Smooth muscle cell (in vitro differentiated cells): ENCODE results near the gene SPO11. TPM values are rescaled to one million over a fixed set of nuclear protein-coding genes. Genes with fewer than 3 reads are reported as not detected.

ENCODE experiments used
- DNase-seq: peaks from one replicate; lab custom pipeline; 2025; ENCODE audit not compliant: unreplicated experiment; lab: John Stamatoyannopoulos, UW
- H2AFZ ChIP-seq: fragments of 200-600 bp; sonication (generic); 2 replicates; pipeline ENCODE4 v1.6.0; 2016; ENCODE audit warnings: antibody characterized with exemption, low read depth, mild to moderate bottlenecking
- H3F3A ChIP-seq: fragments of 200-600 bp; sonication (generic); 2 replicates; pipeline ENCODE4 v1.6.0; 2017; ENCODE audit warnings: antibody characterized with exemption, low read depth
- H3K27ac ChIP-seq: fragments of 200-600 bp; sonication (generic); 2 replicates; pipeline ENCODE4 v1.5.1; 2016; ENCODE audit warnings: low read depth, mild to moderate bottlenecking
- H3K27me3 ChIP-seq: fragments of 200-600 bp; sonication (generic); 2 replicates; pipeline ENCODE4 v1.6.1; 2016; ENCODE audit warnings: low read depth, mild to moderate bottlenecking
- H3K36me3 ChIP-seq: fragments of 200-600 bp; sonication (generic); 2 replicates; pipeline ENCODE4 v1.5.1; 2016; ENCODE audit warnings: low read depth
- H3K4me1 ChIP-seq: fragments of 200-600 bp; sonication (generic); 2 replicates; pipeline ENCODE4 v1.5.1; 2016; ENCODE audit warnings: low read depth
- H3K4me2 ChIP-seq: fragments of 200-600 bp; sonication (generic); 2 replicates; pipeline ENCODE4 v1.6.0; 2016; ENCODE audit warnings: mild to moderate bottlenecking
- H3K4me3 ChIP-seq: fragments of 200-600 bp; sonication (generic); 2 replicates; pipeline ENCODE4 v1.5.1; 2016; ENCODE audit warnings: mild to moderate bottlenecking
- H3K79me2 ChIP-seq: fragments of 200-600 bp; sonication (generic); 2 replicates; pipeline ENCODE4 v1.6.0; 2016; ENCODE audit warnings: low read depth, mild to moderate bottlenecking
- H3K9ac ChIP-seq: fragments of 200-600 bp; sonication (generic); 2 replicates; pipeline ENCODE4 v1.6.0; 2016; ENCODE audit warnings: low read depth
- H3K9me3 ChIP-seq: fragments of 200-600 bp; sonication (generic); replicated peaks from 2 replicates; pipeline ENCODE4 v1.5.1; 2016; ENCODE audit warnings: low read depth
- H4K20me1 ChIP-seq: fragments of 200-600 bp; sonication (generic); 2 replicates; pipeline ENCODE4 v1.6.0; 2016; ENCODE audit warnings: low read depth
- WGBS: methylation state at CpG from one replicate; pipeline ENCODE4 v1.1.7; 2016; ENCODE audit warnings: low lambda C conversion rate; 5-methylcytosine and 5-hydroxymethylcytosine counted together
- microRNA-seq: library from miRNA; unstranded; fragments of <30 nt; microRNA quantifications from one replicate; pipeline ENCODE4, GENCODE V29; 2016; ENCODE audit warnings: borderline number of aligned reads
- polyA plus RNA-seq: library from polyadenylated mRNA; unstranded; fragments of >200 nt; fragmentation: Nextera tagmentation; extraction: Ambion mirVana; gene quantifications from 2 replicates; pipeline ENCODE4 v1.2.1, GENCODE V29; 2016
- small RNA-seq: library from RNA; depleted of rRNA; stranded (forward); fragments of <200 nt; gene quantifications from one replicate; pipeline ENCODE3, GENCODE V24; 2014
- total RNA-seq: library from RNA; depleted of rRNA; stranded (reverse); fragments of >200 nt; gene quantifications from 2 replicates; pipeline ENCODE4 v1.2.3, GENCODE V29; 2014
- TF ChIP-seq, protein P1 (sequence below): fragments of 200-600 bp; sonication (generic); IDR thresholded peaks from 2 replicates; pipeline ENCODE4 v1.5.1; 2017; ENCODE audit warnings: borderline replicate concordance, mild to moderate bottlenecking, antibody characterized with exemption; ENCODE audit not compliant: insufficient read depth, poor library complexity, severe bottlenecking

The SPO11 gene
- total and polyA plus RNA-seq, 2 experiments from 2014 or later: not detected

DNA sequence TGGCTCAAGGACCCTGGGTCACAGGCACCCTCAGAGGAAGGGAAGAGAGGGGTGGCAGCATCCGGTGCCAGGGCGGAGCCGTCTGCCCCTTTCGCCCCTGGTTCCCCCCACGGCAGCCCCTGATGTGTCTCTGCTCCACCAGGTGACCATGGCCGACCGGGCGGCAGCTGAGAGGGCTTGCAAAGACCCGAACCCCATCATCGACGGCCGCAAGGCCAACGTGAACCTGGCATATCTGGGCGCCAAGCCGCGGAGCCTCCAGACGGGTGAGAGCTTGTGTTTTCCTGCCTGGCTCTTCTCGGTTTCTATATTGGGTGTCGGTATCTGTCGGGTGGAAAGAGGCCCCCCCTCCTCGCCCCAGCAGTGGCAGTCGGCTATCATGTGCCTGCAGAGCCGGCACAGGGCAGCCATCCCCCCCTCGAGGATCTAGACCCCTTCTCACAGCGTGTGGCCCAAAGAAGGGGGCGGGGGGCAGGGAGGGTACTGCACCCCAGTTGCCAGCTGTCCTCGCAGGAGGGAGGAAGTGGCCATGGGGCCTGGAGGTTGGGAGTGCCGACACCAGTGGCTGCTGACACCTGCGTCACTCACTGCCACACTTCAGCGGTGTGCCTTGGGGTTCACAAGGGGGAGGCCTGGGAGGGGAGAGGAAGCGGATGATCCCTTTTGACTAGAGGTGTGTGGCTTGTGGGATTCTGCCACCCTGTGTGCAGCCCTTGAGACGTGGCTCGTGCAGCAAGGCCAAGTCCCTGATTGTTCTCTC lies 63.1 kb downstream of the SPO11 start:
- no peak overlapping the region for H3K9ac ChIP-seq
- H3K4me3 ChIP-seq: peak overlapping the region; percentile 58
- H3K4me2 ChIP-seq: peak overlapping the region; percentile 91
- H3K9me3 ChIP-seq: no peaks in the 10 kb centered on the region
- H3K27me3 ChIP-seq: no peaks in the 10 kb centered on the region
- H4K20me1 ChIP-seq: peaks cover 8% of the 10 kb centered on the region
- H3K36me3 ChIP-seq: no peaks in the 10 kb centered on the region
- TF ChIP-seq, protein P1, sequence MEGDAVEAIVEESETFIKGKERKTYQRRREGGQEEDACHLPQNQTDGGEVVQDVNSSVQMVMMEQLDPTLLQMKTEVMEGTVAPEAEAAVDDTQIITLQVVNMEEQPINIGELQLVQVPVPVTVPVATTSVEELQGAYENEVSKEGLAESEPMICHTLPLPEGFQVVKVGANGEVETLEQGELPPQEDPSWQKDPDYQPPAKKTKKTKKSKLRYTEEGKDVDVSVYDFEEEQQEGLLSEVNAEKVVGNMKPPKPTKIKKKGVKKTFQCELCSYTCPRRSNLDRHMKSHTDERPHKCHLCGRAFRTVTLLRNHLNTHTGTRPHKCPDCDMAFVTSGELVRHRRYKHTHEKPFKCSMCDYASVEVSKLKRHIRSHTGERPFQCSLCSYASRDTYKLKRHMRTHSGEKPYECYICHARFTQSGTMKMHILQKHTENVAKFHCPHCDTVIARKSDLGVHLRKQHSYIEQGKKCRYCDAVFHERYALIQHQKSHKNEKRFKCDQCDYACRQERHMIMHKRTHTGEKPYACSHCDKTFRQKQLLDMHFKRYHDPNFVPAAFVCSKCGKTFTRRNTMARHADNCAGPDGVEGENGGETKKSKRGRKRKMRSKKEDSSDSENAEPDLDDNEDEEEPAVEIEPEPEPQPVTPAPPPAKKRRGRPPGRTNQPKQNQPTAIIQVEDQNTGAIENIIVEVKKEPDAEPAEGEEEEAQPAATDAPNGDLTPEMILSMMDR: no peak
- DNase-seq: no peak
- 78% methylated on average over 33 of the region's 33 CpGs for WGBS
- H3K79me2 ChIP-seq: no peaks in the 10 kb centered on the region
- no peak overlapping the region for H2AFZ ChIP-seq
- H3K4me1 ChIP-seq: peaks cover 18% of the 10 kb centered on the region
- no peak overlapping the region for H3K27ac ChIP-seq
- no peaks in the 10 kb centered on the region for H3F3A ChIP-seq

Small RNA genes within 50 kb of the gene (microRNA-seq; reads per million reads assigned to microRNA genes)
- not detected for gene MIR4325

Small RNA genes within 50 kb of the gene (small RNA-seq; reads per million reads assigned to genes)
- gene MIR4325: not detected
- not detected for gene RF00019
- gene RPL39P39: not detected

Other genes starting within 250 kb of the SPO11 start
- gene BMP7, start 63.2 kb upstream of the SPO11 start, total RNA-seq: 18.1 and 19.0 TPM in 2 replicates
- 28.3 and 37.3 TPM in 2 replicates for gene BMP7, start 63.2 kb upstream of the SPO11 start, polyA plus RNA-seq
- gene RAE1, start 21.5 kb downstream of the SPO11 start, total RNA-seq: 34.9 and 35.6 TPM in 2 replicates
- 53.5 and 61.7 TPM in 2 replicates for gene RAE1, start 21.5 kb downstream of the SPO11 start, polyA plus RNA-seq
- 12.7 and 15.2 TPM in 2 replicates for gene RBM38, start 61.6 kb downstream of the SPO11 start, total RNA-seq
- gene RBM38, start 61.6 kb downstream of the SPO11 start, polyA plus RNA-seq: 12.0 and 15.7 TPM in 2 replicates
- gene CTCFL, start 195.3 kb downstream of the SPO11 start, total RNA-seq: not detected in 2 replicates
- not detected in 2 replicates for gene CTCFL, start 195.3 kb downstream of the SPO11 start, polyA plus RNA-seq
- gene PCK1, start 231.3 kb downstream of the SPO11 start, total RNA-seq: not detected in 2 replicates
- gene PCK1, start 231.3 kb downstream of the SPO11 start, polyA plus RNA-seq: not detected in 2 replicates